Mesothelial cell of epicardium (in vitro differentiated cells): ENCODE results near the gene ROR2. TPM values are rescaled to one million over a fixed set of nuclear protein-coding genes. Genes with fewer than 3 reads are reported as not detected.
A peak's percentile ranks its signal among the peaks of the same experiment; 100 is the strongest.

Experiments used
- DNase-seq, 2 experiments: peaks; one replicate each; pipeline ENCODE4 v3.0.0; 2021; ENCODE audit warnings: low spot score in 2 of 2; ENCODE audit not compliant: unreplicated experiment in 2 of 2
- H3K27ac Mint-ChIP-seq: 2 replicates; pipeline ENCODE4 v1.8.0; 2021; ENCODE audit warnings: mixed read lengths
- H3K27me3 Mint-ChIP-seq: 2 replicates; pipeline ENCODE4 v1.8.0; 2021; ENCODE audit warnings: low read depth, mixed read lengths
- H3K36me3 Mint-ChIP-seq: 2 replicates; pipeline ENCODE4 v1.8.0; 2021; ENCODE audit warnings: mixed read lengths
- H3K4me1 Mint-ChIP-seq: 2 replicates; pipeline ENCODE4 v1.8.0; 2021; ENCODE audit warnings: mixed read lengths
- H3K4me3 Mint-ChIP-seq: 2 replicates; pipeline ENCODE4 v1.8.0; 2021; ENCODE audit warnings: mild to moderate bottlenecking, moderate library complexity, mixed read lengths
- H3K9me3 Mint-ChIP-seq: 2 replicates; pipeline ENCODE4 v1.8.0; 2021; ENCODE audit warnings: mixed read lengths
- total RNA-seq: library from RNA; stranded (reverse); gene quantifications from 3 replicates; pipeline ENCODE4 v1.2.1, GENCODE V29; 2021
- TF ChIP-seq, protein P1 (sequence below): fragments of 200-600 bp; sonication (generic); IDR thresholded peaks from one replicate; pipeline ENCODE4 v1.5.0; 2021; ENCODE audit warnings: antibody characterized with exemption; ENCODE audit not compliant: unreplicated experiment

Gene ROR2
- total RNA-seq, 1 donor from 2014 or later, result 41.0 TPM

DNA sequence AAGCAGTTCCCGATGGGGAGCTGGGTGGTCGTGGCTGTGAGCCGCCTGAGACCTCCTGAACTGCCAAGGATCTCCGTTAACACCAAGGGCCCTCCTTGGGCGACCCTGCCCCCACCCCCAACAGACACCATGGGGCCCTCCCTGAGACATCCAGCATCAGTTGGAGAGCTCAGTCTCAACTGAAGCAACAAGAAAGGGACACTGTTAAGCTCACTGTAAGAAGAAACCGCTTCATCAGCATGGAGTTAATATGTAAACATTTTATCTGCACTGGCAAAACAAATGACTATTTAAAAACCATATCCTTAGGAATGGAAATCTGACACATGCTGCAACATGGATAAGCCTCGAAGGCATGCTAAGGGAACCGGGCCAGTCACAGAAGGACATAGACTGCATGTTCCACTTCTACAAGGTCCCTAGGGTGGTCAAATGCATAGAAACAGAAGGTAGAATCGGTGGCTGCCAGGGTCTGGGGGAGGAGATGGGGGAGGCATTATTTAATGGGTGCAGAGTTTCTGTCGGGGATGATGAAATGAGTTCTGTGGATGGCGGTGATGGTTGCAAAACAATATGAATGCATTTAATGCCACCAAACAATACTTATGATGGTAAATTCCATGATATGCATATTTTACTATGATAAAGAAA is 47.4 kb downstream of the ROR2 start:
- peak overlapping the region; percentile 90 for H3K27ac Mint-ChIP-seq
- H3K36me3 Mint-ChIP-seq, result no peaks in the 10 kb centered on the region
- H3K9me3 Mint-ChIP-seq, result no peaks in the 10 kb centered on the region
- H3K4me1 Mint-ChIP-seq, result peaks cover 73% of the 10 kb centered on the region
- H3K4me3 Mint-ChIP-seq, result no peak overlapping the region
- H3K27me3 Mint-ChIP-seq, result no peaks in the 10 kb centered on the region
- no peak for DNase-seq
- TF ChIP-seq, protein P1, sequence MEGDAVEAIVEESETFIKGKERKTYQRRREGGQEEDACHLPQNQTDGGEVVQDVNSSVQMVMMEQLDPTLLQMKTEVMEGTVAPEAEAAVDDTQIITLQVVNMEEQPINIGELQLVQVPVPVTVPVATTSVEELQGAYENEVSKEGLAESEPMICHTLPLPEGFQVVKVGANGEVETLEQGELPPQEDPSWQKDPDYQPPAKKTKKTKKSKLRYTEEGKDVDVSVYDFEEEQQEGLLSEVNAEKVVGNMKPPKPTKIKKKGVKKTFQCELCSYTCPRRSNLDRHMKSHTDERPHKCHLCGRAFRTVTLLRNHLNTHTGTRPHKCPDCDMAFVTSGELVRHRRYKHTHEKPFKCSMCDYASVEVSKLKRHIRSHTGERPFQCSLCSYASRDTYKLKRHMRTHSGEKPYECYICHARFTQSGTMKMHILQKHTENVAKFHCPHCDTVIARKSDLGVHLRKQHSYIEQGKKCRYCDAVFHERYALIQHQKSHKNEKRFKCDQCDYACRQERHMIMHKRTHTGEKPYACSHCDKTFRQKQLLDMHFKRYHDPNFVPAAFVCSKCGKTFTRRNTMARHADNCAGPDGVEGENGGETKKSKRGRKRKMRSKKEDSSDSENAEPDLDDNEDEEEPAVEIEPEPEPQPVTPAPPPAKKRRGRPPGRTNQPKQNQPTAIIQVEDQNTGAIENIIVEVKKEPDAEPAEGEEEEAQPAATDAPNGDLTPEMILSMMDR, result no peak

DNA sequence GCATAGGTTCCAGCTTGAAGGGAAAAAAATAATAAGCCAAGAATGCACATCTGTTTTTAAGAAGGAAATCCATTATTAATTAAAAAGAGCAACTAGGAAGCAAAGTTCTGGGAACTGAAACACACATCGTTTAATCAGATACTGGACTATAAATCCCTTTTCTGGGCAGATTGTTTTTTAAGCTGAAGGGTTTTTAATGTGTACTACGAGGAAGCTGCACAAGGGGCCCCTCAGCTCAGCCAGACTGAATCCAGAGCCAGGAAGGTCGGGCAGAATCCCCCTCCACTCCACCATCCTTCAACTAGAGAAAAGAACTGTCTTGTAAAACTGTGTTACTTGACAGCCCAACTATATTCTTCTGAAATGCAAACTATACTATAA is 49.2 kb downstream of the ROR2 start:
- peaks cover 75% of the 10 kb centered on the region for H3K4me1 Mint-ChIP-seq
- no peak overlapping the region for H3K4me3 Mint-ChIP-seq
- no peak for DNase-seq
- H3K9me3 Mint-ChIP-seq, result no peaks in the 10 kb centered on the region
- no peaks in the 10 kb centered on the region for H3K27me3 Mint-ChIP-seq
- H3K36me3 Mint-ChIP-seq, result no peaks in the 10 kb centered on the region
- H3K27ac Mint-ChIP-seq, result peak overlapping the region; percentile 80
- TF ChIP-seq, protein P1, result no peak

GRCh38 chr9:91900055-91900796 is 49.8 kb downstream of the ROR2 start:
- no peaks in the 10 kb centered on the region for H3K27me3 Mint-ChIP-seq
- H3K27ac Mint-ChIP-seq, result peak overlapping the region; percentile 80
- TF ChIP-seq, protein P1, result no peak
- no peaks in the 10 kb centered on the region for H3K9me3 Mint-ChIP-seq
- no peak for DNase-seq
- H3K4me1 Mint-ChIP-seq, result peaks cover 76% of the 10 kb centered on the region
- H3K36me3 Mint-ChIP-seq, result no peaks in the 10 kb centered on the region
- no peak overlapping the region for H3K4me3 Mint-ChIP-seq

GRCh38 chr9:91899594-91899993 is 50.4 kb downstream of the ROR2 start:
- H3K9me3 Mint-ChIP-seq, result no peaks in the 10 kb centered on the region
- H3K4me3 Mint-ChIP-seq, result no peak overlapping the region
- no peak for DNase-seq
- no peaks in the 10 kb centered on the region for H3K36me3 Mint-ChIP-seq
- H3K4me1 Mint-ChIP-seq, result peaks cover 80% of the 10 kb centered on the region
- H3K27ac Mint-ChIP-seq, result no peak overlapping the region
- H3K27me3 Mint-ChIP-seq, result no peaks in the 10 kb centered on the region
- TF ChIP-seq, protein P1, result no peak

GRCh38 chr9:91899219-91899563 is 50.8 kb downstream of the ROR2 start:
- no peaks in the 10 kb centered on the region for H3K9me3 Mint-ChIP-seq
- TF ChIP-seq, protein P1, result no peak
- no peak overlapping the region for H3K4me3 Mint-ChIP-seq
- peaks cover 79% of the 10 kb centered on the region for H3K4me1 Mint-ChIP-seq
- DNase-seq, result no peak
- no peak overlapping the region for H3K27ac Mint-ChIP-seq
- no peaks in the 10 kb centered on the region for H3K27me3 Mint-ChIP-seq
- H3K36me3 Mint-ChIP-seq, result no peaks in the 10 kb centered on the region
